Astrocyte (in vitro differentiated cells and primary cell): ENCODE results near the gene GRAMD1B. TPM values are rescaled to one million over a fixed set of nuclear protein-coding genes. Genes with fewer than 3 reads are reported as not detected.

Source experiments
- DNase-seq: peaks from one replicate; pipeline ENCODE4 v3.0.0-alpha.2; 2010; ENCODE audit warnings: low read depth
- FAIRE-seq: peaks from 2 replicates; lab custom pipeline; 2011; peaks lifted over from hg19 to GRCh38; lab: Jason Lieb, UNC
- H2AFZ ChIP-seq: 2 replicates; pipeline ENCODE4 v1.6.0; 2012; ENCODE audit warnings: low read depth, low read length, inconsistent platforms
- H3K27ac ChIP-seq: 2 replicates; pipeline ENCODE4 v1.5.1; 2011; ENCODE audit warnings: low read depth, low read length, inconsistent platforms
- H3K27me3 ChIP-seq: 2 replicates; pipeline ENCODE4 v1.6.0; 2011; ENCODE audit warnings: low read length, inconsistent platforms; ENCODE audit not compliant: insufficient read depth
- H3K36me3 ChIP-seq: 2 replicates; pipeline ENCODE4 v1.5.1; 2011; ENCODE audit warnings: low read length, inconsistent platforms; ENCODE audit not compliant: insufficient read depth
- H3K4me1 ChIP-seq: 2 replicates; pipeline ENCODE4 v1.5.1; 2011; ENCODE audit warnings: low read length, inconsistent platforms; ENCODE audit not compliant: insufficient read depth
- H3K4me2 ChIP-seq: 2 replicates; pipeline ENCODE4 v1.6.0; 2012; ENCODE audit warnings: low read length, inconsistent platforms
- H3K4me3 ChIP-seq: 2 replicates; pipeline ENCODE4 v1.5.1; 2011; ENCODE audit warnings: low read depth, mild to moderate bottlenecking, low read length, inconsistent platforms; ENCODE audit not compliant: insufficient read depth
- H3K79me2 ChIP-seq: 2 replicates; pipeline ENCODE4 v1.6.0; 2012; ENCODE audit warnings: mild to moderate bottlenecking, low read length, inconsistent platforms; ENCODE audit not compliant: insufficient read depth
- H3K9ac ChIP-seq: 2 replicates; pipeline ENCODE4 v1.6.0; 2012; ENCODE audit warnings: mild to moderate bottlenecking, low read length, inconsistent platforms
- H3K9me3 ChIP-seq: 2 replicates; pipeline ENCODE4 v1.5.1; 2012; ENCODE audit warnings: low read depth, mild to moderate bottlenecking, low read length, inconsistent platforms; ENCODE audit not compliant: insufficient read depth
- H4K20me1 ChIP-seq: 2 replicates; pipeline ENCODE4 v1.6.0; 2012; ENCODE audit warnings: low read length, inconsistent platforms; ENCODE audit not compliant: insufficient read depth
- H3K27ac Mint-ChIP-seq: one replicate; pipeline ENCODE4 v1.8.0; 2021; ENCODE audit warnings: mild to moderate bottlenecking, mixed read lengths; ENCODE audit not compliant: unreplicated experiment
- H3K27me3 Mint-ChIP-seq: one replicate; pipeline ENCODE4 v1.8.0; 2021; ENCODE audit warnings: low read depth, mixed read lengths; ENCODE audit not compliant: unreplicated experiment
- H3K36me3 Mint-ChIP-seq: one replicate; pipeline ENCODE4 v1.8.0; 2021; ENCODE audit warnings: low read depth, mixed read lengths; ENCODE audit not compliant: unreplicated experiment
- H3K4me1 Mint-ChIP-seq: one replicate; pipeline ENCODE4 v1.8.0; 2021; ENCODE audit warnings: low read depth, mixed read lengths; ENCODE audit not compliant: unreplicated experiment
- H3K4me3 Mint-ChIP-seq: one replicate; pipeline ENCODE4 v1.8.0; 2021; ENCODE audit warnings: mild to moderate bottlenecking, moderate library complexity, mixed read lengths; ENCODE audit not compliant: unreplicated experiment
- H3K9me3 Mint-ChIP-seq: one replicate; pipeline ENCODE4 v1.8.0; 2021; ENCODE audit warnings: mild to moderate bottlenecking, mixed read lengths; ENCODE audit not compliant: unreplicated experiment
- CTCF ChIP-seq: IDR thresholded peaks from 2 replicates; pipeline ENCODE4 v1.5.1; 2011; ENCODE audit warnings: low read depth, mild to moderate bottlenecking, inconsistent platforms, low read length, moderate library complexity; ENCODE audit not compliant: insufficient read depth
- EZH2 ChIP-seq: IDR thresholded peaks from 2 replicates; pipeline ENCODE4 v1.6.1; 2012; ENCODE audit warnings: mild to moderate bottlenecking, low read length, inconsistent platforms; ENCODE audit not compliant: insufficient read depth
- total RNA-seq: library from RNA; stranded (reverse); gene quantifications from 2 replicates; pipeline ENCODE4 v1.2.1, GENCODE V29; 2021

GRAMD1B gene
- total RNA-seq, 1 donor from 2014 or later, result 6.5 TPM

- Mint-ChIP-seq H3K4me1 (no peaks in the 10 kb centered on the region), H3K27me3 (peaks cover 6% of the 10 kb centered on the region), H3K4me3 (no peak overlapping the region), H3K9me3 (no peaks in the 10 kb centered on the region), H3K27ac (no peak overlapping the region), H3K36me3 (peaks cover 6% of the 10 kb centered on the region)
- no peaks in the 10 kb centered on the region for H3K27me3 ChIP-seq
- DNase-seq (no peak), FAIRE-seq (no peak)
- no peaks in the 10 kb centered on the region for H3K36me3 ChIP-seq
- H3K79me2 ChIP-seq, result no peaks in the 10 kb centered on the region
- H3K4me2 ChIP-seq, result no peak overlapping the region
- peaks cover 8% of the 10 kb centered on the region for H3K4me1 ChIP-seq
- H4K20me1 ChIP-seq, result no peaks in the 10 kb centered on the region
- H3K9me3 ChIP-seq, result no peaks in the 10 kb centered on the region
- H3K9ac ChIP-seq, result no peak overlapping the region
- TF ChIP-seq CTCF (no peak), EZH2 (no peak)
- H3K4me3 ChIP-seq, result no peak overlapping the region
- no peak overlapping the region for H2AFZ ChIP-seq
- H3K27ac ChIP-seq, result no peak overlapping the region
These were observed 96.8 kb downstream of the GRAMD1B start for GRCh38 chr11:123526918-123527317.

- Histone ChIP-seq H3K27ac (no peak overlapping the region), H2AFZ (no peak overlapping the region), H3K9me3 (no peaks in the 10 kb centered on the region), H3K9ac (no peak overlapping the region), H3K4me2 (no peak overlapping the region), H4K20me1 (no peaks in the 10 kb centered on the region), H3K36me3 (no peaks in the 10 kb centered on the region), H3K79me2 (no peaks in the 10 kb centered on the region), H3K27me3 (no peaks in the 10 kb centered on the region), H3K4me3 (no peak overlapping the region), H3K4me1 (peaks cover 8% of the 10 kb centered on the region)
- Mint-ChIP-seq H3K4me3 (no peak overlapping the region), H3K27me3 (peaks cover 6% of the 10 kb centered on the region), H3K4me1 (no peaks in the 10 kb centered on the region), H3K27ac (no peak overlapping the region), H3K36me3 (peaks cover 6% of the 10 kb centered on the region), H3K9me3 (no peaks in the 10 kb centered on the region)
- DNase-seq, result no peak
- no peak for TF ChIP-seq EZH2
- no peak for TF ChIP-seq CTCF
- FAIRE-seq, result no peak
These were observed 97.5 kb downstream of the GRAMD1B start for GRCh38 chr11:123527526-123527925.

- Mint-ChIP-seq H3K4me1 (no peaks in the 10 kb centered on the region), H3K27ac (no peak overlapping the region), H3K36me3 (peaks cover 6% of the 10 kb centered on the region), H3K27me3 (peaks cover 6% of the 10 kb centered on the region), H3K9me3 (no peaks in the 10 kb centered on the region), H3K4me3 (no peak overlapping the region)
- Histone ChIP-seq H3K79me2 (no peaks in the 10 kb centered on the region), H3K9ac (no peak overlapping the region), H3K4me1 (peaks cover 8% of the 10 kb centered on the region), H3K27ac (no peak overlapping the region), H4K20me1 (no peaks in the 10 kb centered on the region), H2AFZ (no peak overlapping the region), H3K9me3 (no peaks in the 10 kb centered on the region), H3K4me3 (no peak overlapping the region), H3K36me3 (no peaks in the 10 kb centered on the region), H3K27me3 (no peaks in the 10 kb centered on the region), H3K4me2 (no peak overlapping the region)
- no peak for TF ChIP-seq EZH2
- no peak for TF ChIP-seq CTCF
- no peak for DNase-seq
- no peak for FAIRE-seq
These were observed 97.9 kb downstream of the GRAMD1B start for GRCh38 chr11:123527947-123528346.
